ENCODE measurements around the gene NRG2. TPM values are rescaled to one million over a fixed set of nuclear protein-coding genes. Genes with fewer than 3 reads are reported as not detected.

Gene NRG2
- total RNA-seq, 2 experiments from 2014 or later, result 0.08 to 0.17 TPM

GRCh38 chr5:139870677-139871076 is 172.4 kb downstream of the NRG2 start:
- H3K27ac Mint-ChIP-seq, result no peak overlapping the region
- CTCF ChIA-PET, result no interaction called here
- POLR2A ChIA-PET, result no interaction called here

GRCh38 chr5:139869042-139869790 is 173.9 kb downstream of the NRG2 start:
- H3K36me3 Mint-ChIP-seq (ENCODE audit: low read depth), result no peaks in the 10 kb centered on the region
- no peaks in the 10 kb centered on the region for H3K4me1 Mint-ChIP-seq (ENCODE audit: low read depth)
- no peaks in the 10 kb centered on the region for H3K4me1 ChIP-seq (ENCODE audit: insufficient read depth, low read length)
- ATAC-seq (ENCODE audit: poor library complexity) (no peak), DNase-seq (no peak)
- intact Hi-C loops (cut with DNase I, micrococcal nuclease), result no loop called here
- TF ChIP-seq, protein P1, sequence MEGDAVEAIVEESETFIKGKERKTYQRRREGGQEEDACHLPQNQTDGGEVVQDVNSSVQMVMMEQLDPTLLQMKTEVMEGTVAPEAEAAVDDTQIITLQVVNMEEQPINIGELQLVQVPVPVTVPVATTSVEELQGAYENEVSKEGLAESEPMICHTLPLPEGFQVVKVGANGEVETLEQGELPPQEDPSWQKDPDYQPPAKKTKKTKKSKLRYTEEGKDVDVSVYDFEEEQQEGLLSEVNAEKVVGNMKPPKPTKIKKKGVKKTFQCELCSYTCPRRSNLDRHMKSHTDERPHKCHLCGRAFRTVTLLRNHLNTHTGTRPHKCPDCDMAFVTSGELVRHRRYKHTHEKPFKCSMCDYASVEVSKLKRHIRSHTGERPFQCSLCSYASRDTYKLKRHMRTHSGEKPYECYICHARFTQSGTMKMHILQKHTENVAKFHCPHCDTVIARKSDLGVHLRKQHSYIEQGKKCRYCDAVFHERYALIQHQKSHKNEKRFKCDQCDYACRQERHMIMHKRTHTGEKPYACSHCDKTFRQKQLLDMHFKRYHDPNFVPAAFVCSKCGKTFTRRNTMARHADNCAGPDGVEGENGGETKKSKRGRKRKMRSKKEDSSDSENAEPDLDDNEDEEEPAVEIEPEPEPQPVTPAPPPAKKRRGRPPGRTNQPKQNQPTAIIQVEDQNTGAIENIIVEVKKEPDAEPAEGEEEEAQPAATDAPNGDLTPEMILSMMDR (IDR thresholded peaks at IDR 0.05), result no peak
- no peak overlapping the region for H3K27ac ChIP-seq (ENCODE audit: low read depth in 1 of 2, low read length in 2 of 2)
- H3K27me3 Mint-ChIP-seq, result peaks cover 20% of the 10 kb centered on the region
- H3K4me3 ChIP-seq (ENCODE audit: low read length), result no peak overlapping the region
- H3K27me3 ChIP-seq (ENCODE audit: control insufficient read depth in 1 of 2, insufficient read depth in 2 of 2, low read length in 2 of 2), result peaks cover 9 to 15% of the 10 kb centered on the region in 2 experiments
- no peak overlapping the region for H3K4me3 Mint-ChIP-seq
- peaks cover 0 to 4% of the 10 kb centered on the region in 2 experiments for H3K9me3 ChIP-seq (ENCODE audit: control insufficient read depth in 1 of 2, insufficient read depth in 1 of 2, low read length in 2 of 2)
- no peaks in the 10 kb centered on the region for H3K36me3 ChIP-seq (ENCODE audit: insufficient read depth, low read length)
- H3K27ac Mint-ChIP-seq, result no peak overlapping the region
- CTCF ChIA-PET, result no interaction called here
- POLR2A ChIA-PET, result no interaction called here
- H3K9me3 Mint-ChIP-seq, result no peaks in the 10 kb centered on the region

More at GRCh38 chr5:139870677-139871076, 172.4 kb downstream of the NRG2 start:
- Mint-ChIP-seq H3K4me3 (no peak overlapping the region), H3K4me1 (ENCODE audit: low read depth) (no peaks in the 10 kb centered on the region), H3K27me3 (peaks cover 26% of the 10 kb centered on the region), H3K36me3 (ENCODE audit: low read depth) (no peaks in the 10 kb centered on the region), H3K9me3 (no peaks in the 10 kb centered on the region)
- peaks cover 2 to 9% of the 10 kb centered on the region in 2 experiments for H3K27me3 ChIP-seq (ENCODE audit: control insufficient read depth in 1 of 2, insufficient read depth in 2 of 2, low read length in 2 of 2)
- no peak overlapping the region for H3K27ac ChIP-seq (ENCODE audit: low read depth in 1 of 2, low read length in 2 of 2)
- intact Hi-C loops (cut with DNase I, micrococcal nuclease), result no loop called here
- no peaks in the 10 kb centered on the region for H3K36me3 ChIP-seq (ENCODE audit: insufficient read depth, low read length)
- H3K9me3 ChIP-seq (ENCODE audit: control insufficient read depth in 1 of 2, insufficient read depth in 1 of 2, low read length in 2 of 2), result peaks cover 0 to 4% of the 10 kb centered on the region in 2 experiments
- DNase-seq (no peak), ATAC-seq (ENCODE audit: poor library complexity) (no peak)
- H3K4me3 ChIP-seq (ENCODE audit: low read length), result no peak overlapping the region
- TF ChIP-seq, protein P1 (IDR thresholded peaks at IDR 0.05), result no peak
- H3K4me1 ChIP-seq (ENCODE audit: insufficient read depth, low read length), result no peaks in the 10 kb centered on the region

GRCh38 chr5:139867581-139867980 is 175.5 kb downstream of the NRG2 start:
- intact Hi-C loops (cut with DNase I, micrococcal nuclease), result no loop called here
- POLR2A ChIA-PET, result no interaction called here
- Mint-ChIP-seq H3K27me3 (peaks cover 12% of the 10 kb centered on the region), H3K9me3 (no peaks in the 10 kb centered on the region), H3K4me3 (no peak overlapping the region), H3K4me1 (ENCODE audit: low read depth) (no peaks in the 10 kb centered on the region), H3K27ac (no peak overlapping the region), H3K36me3 (ENCODE audit: low read depth) (no peaks in the 10 kb centered on the region)
- Histone ChIP-seq H3K36me3 (ENCODE audit: insufficient read depth, low read length) (no peaks in the 10 kb centered on the region), H3K27me3 (ENCODE audit: control insufficient read depth in 1 of 2, insufficient read depth in 2 of 2, low read length in 2 of 2) (peaks cover 9 to 15% of the 10 kb centered on the region in 2 experiments), H3K9me3 (ENCODE audit: control insufficient read depth in 1 of 2, insufficient read depth in 1 of 2, low read length in 2 of 2) (no peaks in the 10 kb centered on the region), H3K4me1 (ENCODE audit: insufficient read depth, low read length) (no peaks in the 10 kb centered on the region), H3K4me3 (ENCODE audit: low read length) (no peak overlapping the region), H3K27ac (ENCODE audit: low read depth in 1 of 2, low read length in 2 of 2) (no peak overlapping the region)
- TF ChIP-seq, protein P1 (IDR thresholded peaks at IDR 0.05), result no peak
- ATAC-seq (ENCODE audit: poor library complexity) (no peak), DNase-seq (no peak)
- CTCF ChIA-PET, result no interaction called here
